Measurements from ENCODE around the gene RCOR3.

- no peak for TF ChIP-seq CTCF (conservative IDR thresholded peaks at IDR 0.05)
- no peak for TF ChIP-seq ZFX (IDR thresholded peaks at IDR 0.05)
These were observed 77.6 kb downstream of the RCOR3 start for GRCh38 chr1:211336775-211337174.

All from C4-2B (cell line).